OCI-LY1 (cell line): Measurements from ENCODE around the gene ATAD3C.
"Not testable (repeated sequence)": the region's sequence is repeated elsewhere in the genome, so short reads cannot be mapped to it uniquely, and the experiment has no call there.

Experiments used
- H2AFZ ChIP-seq: fragments of 200-600 bp; sonication (generic), shearing (Covaris generic); 2 replicates; pipeline ENCODE4 v1.6.0; 2014; ENCODE audit warnings: antibody characterized with exemption, mild to moderate bottlenecking, low read length
- H3F3A ChIP-seq: fragments of 200-600 bp; sonication (generic), shearing (Covaris generic); 2 replicates; pipeline ENCODE4 v1.6.0; 2014; ENCODE audit warnings: mild to moderate bottlenecking, antibody characterized with exemption, low read length, moderate library complexity; ENCODE audit not compliant: insufficient read depth
- H3K27ac ChIP-seq: fragments of 200-600 bp; sonication (generic); 2 replicates; pipeline ENCODE4 v1.5.1; 2014; ENCODE audit warnings: low read length, mixed run types, mild to moderate bottlenecking, low read depth; ENCODE audit not compliant: poor library complexity, severe bottlenecking
- H3K27me3 ChIP-seq: fragments of 200-600 bp; sonication (generic); 2 replicates; pipeline ENCODE4 v1.6.0; 2014; ENCODE audit warnings: antibody characterized with exemption, mild to moderate bottlenecking, low read length, moderate library complexity; ENCODE audit not compliant: insufficient read depth
- H3K36me3 ChIP-seq: fragments of 200-600 bp; sonication (generic); 2 replicates; pipeline ENCODE4 v1.6.1; 2014; ENCODE audit warnings: mild to moderate bottlenecking, antibody characterized with exemption, low read length, moderate library complexity, mixed read lengths; ENCODE audit not compliant: insufficient read depth
- H3K4me1 ChIP-seq: fragments of 200-600 bp; sonication (generic); 2 replicates; pipeline ENCODE4 v1.5.1; 2014; ENCODE audit warnings: mild to moderate bottlenecking, low read length, moderate library complexity; ENCODE audit not compliant: insufficient read depth, severe bottlenecking
- H3K4me2 ChIP-seq: fragments of 200-600 bp; sonication (generic), shearing (Covaris generic); 2 replicates; pipeline ENCODE4 v1.6.1; 2014; ENCODE audit warnings: low read length
- H3K4me3 ChIP-seq: fragments of 200-600 bp; sonication (generic); 2 replicates; pipeline ENCODE4 v1.5.1; 2014; ENCODE audit warnings: low read length, low read depth, mild to moderate bottlenecking, mixed read lengths; ENCODE audit not compliant: poor library complexity, severe bottlenecking
- H3K79me2 ChIP-seq: fragments of 200-600 bp; shearing (Covaris generic); 2 replicates; pipeline ENCODE4 v1.6.1; 2016; ENCODE audit warnings: mixed run types, low read length, mixed read lengths; ENCODE audit not compliant: insufficient read depth
- H3K9ac ChIP-seq: fragments of 200-600 bp; sonication (generic), shearing (Covaris generic); 2 replicates; pipeline ENCODE4 v1.6.1; 2014; ENCODE audit warnings: mild to moderate bottlenecking, low read length, mixed read lengths
- H3K9me2 ChIP-seq: fragments of 200-600 bp; sonication (generic), shearing (Covaris generic); 2 replicates; pipeline ENCODE4 v1.6.1; 2014; ENCODE audit warnings: low read depth, mild to moderate bottlenecking, low read length, mixed read lengths
- H3K9me3 ChIP-seq: fragments of 200-600 bp; shearing (Covaris generic); 2 replicates; pipeline ENCODE4 v1.6.1; 2014; ENCODE audit warnings: low read length, mixed read lengths
- H4K20me1 ChIP-seq: fragments of 200-600 bp; sonication (generic), shearing (Covaris generic); 2 replicates; pipeline ENCODE4 v1.6.0; 2016; ENCODE audit warnings: mild to moderate bottlenecking, low read length; ENCODE audit not compliant: insufficient read depth
- EZH2 ChIP-seq: fragments of 200-600 bp; sonication (generic), shearing (Covaris generic); IDR thresholded peaks from 2 replicates; pipeline ENCODE4 v1.8.0; 2017; ENCODE audit warnings: borderline replicate concordance, mixed run types, mild to moderate bottlenecking, antibody characterized with exemption, low read length, moderate library complexity, mixed read lengths
- TF ChIP-seq, protein P1 (sequence below): fragments of 200-600 bp; sonication (generic), shearing (Covaris generic); IDR thresholded peaks from 2 replicates; pipeline ENCODE4 v1.5.1; 2017; ENCODE audit warnings: mild to moderate bottlenecking, antibody characterized with exemption, low read length, moderate library complexity, mixed read lengths

The ATAD3C gene

DNA sequence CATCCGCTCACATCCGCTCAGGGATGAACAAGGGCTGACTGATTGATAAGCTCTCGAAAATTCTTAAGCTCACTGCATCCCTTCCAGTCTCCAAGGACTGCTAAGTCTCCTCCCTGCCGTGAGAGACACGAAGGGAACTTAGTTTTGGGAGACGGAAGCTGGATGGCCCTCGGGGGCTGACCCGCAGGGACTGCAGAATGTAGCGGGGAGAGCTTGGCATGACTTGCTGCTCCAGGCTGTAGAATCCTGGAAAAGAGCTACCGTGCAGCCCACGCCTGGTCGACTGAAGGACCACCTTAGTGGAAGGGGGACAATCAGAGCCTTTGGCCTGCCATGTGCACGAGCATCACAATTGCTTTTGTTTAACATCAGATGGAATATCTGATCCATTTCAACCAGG lies 33.7 kb upstream of the ATAD3C start:
- no peaks in the 10 kb centered on the region for H3F3A ChIP-seq
- H3K4me1 ChIP-seq: no peaks in the 10 kb centered on the region
- H3K9me2 ChIP-seq: no peaks in the 10 kb centered on the region
- H3K4me3 ChIP-seq: no peak overlapping the region
- H3K4me2 ChIP-seq: no peak overlapping the region
- no peak overlapping the region for H2AFZ ChIP-seq
- H3K9ac ChIP-seq: no peak overlapping the region
- no peak for TF ChIP-seq EZH2
- TF ChIP-seq, protein P1, sequence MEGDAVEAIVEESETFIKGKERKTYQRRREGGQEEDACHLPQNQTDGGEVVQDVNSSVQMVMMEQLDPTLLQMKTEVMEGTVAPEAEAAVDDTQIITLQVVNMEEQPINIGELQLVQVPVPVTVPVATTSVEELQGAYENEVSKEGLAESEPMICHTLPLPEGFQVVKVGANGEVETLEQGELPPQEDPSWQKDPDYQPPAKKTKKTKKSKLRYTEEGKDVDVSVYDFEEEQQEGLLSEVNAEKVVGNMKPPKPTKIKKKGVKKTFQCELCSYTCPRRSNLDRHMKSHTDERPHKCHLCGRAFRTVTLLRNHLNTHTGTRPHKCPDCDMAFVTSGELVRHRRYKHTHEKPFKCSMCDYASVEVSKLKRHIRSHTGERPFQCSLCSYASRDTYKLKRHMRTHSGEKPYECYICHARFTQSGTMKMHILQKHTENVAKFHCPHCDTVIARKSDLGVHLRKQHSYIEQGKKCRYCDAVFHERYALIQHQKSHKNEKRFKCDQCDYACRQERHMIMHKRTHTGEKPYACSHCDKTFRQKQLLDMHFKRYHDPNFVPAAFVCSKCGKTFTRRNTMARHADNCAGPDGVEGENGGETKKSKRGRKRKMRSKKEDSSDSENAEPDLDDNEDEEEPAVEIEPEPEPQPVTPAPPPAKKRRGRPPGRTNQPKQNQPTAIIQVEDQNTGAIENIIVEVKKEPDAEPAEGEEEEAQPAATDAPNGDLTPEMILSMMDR: no peak
- no peaks in the 10 kb centered on the region for H4K20me1 ChIP-seq
- no peaks in the 10 kb centered on the region for H3K79me2 ChIP-seq
- no peaks in the 10 kb centered on the region; the same call in 1 of the 2 replicates for H3K27me3 ChIP-seq
- no peak overlapping the region for H3K27ac ChIP-seq
- peaks cover 9% of the 10 kb centered on the region; the same call in 1 of the 2 replicates for H3K9me3 ChIP-seq
- no peaks in the 10 kb centered on the region; the same call in 1 of the 2 replicates for H3K36me3 ChIP-seq

DNA sequence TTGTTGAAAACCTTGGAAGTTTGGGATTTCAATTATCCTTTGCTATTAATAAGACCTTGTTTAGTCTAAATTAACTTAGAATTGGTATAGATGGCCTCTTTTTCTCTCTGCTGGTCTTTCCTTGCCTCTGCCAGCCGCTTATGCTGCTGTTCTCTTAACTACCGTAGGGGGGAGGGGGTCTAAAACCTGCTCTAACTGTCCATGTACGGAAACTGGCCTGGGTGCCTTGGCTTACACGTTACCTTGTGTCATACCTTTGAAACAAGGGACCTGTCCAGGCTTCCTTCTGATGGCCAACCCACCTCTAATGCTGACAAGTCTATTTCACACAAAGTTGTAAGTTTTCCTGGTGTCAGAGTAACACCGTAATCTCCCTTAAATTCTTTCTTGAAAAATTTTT lies 32.1 kb upstream of the ATAD3C start:
- not testable (repeated sequence) for H3K27me3 ChIP-seq, H4K20me1 ChIP-seq, H3K9me2 ChIP-seq, H3K4me2 ChIP-seq, H3K36me3 ChIP-seq, H3F3A ChIP-seq, H3K4me1 ChIP-seq, H3K9ac ChIP-seq, H3K79me2 ChIP-seq, H3K4me3 ChIP-seq, H2AFZ ChIP-seq, H3K9me3 ChIP-seq, H3K27ac ChIP-seq

DNA sequence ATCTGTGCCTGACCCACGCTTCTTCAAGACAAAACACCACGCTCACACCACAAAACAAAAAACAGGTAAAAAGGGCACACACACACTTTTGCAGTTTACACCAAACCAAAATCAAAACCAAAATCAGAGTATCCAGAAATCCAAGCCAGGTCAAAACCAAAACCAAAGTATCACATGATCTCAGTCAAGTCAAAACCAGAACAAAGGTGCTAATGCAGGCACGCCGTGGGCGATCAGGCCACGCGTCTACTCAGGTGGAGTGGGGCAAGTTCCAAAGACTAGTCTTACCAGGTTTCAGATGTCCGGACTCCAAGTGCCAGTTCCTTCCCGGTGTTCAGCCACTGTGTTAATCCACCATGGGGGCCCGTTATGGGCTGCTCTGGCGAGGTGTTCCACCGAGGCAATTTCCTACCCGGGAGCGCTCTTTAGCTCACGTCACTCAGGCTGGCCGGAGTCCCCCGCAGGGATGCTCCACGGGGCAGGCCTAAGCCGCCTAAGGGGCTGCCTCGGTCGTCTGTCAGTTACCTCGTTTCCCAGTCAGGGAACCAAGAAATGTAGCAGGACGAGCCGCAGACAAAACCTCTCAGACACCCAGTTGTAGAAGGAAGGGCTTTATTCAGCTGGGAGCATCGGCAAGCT lies 31.5 kb upstream of the ATAD3C start:
- not testable (repeated sequence) for H3K36me3 ChIP-seq, H3F3A ChIP-seq, H4K20me1 ChIP-seq, H3K9me2 ChIP-seq, H3K9ac ChIP-seq, H3K4me1 ChIP-seq, H3K4me3 ChIP-seq, H3K27me3 ChIP-seq, H3K4me2 ChIP-seq, H2AFZ ChIP-seq, H3K27ac ChIP-seq, H3K79me2 ChIP-seq, H3K9me3 ChIP-seq

DNA sequence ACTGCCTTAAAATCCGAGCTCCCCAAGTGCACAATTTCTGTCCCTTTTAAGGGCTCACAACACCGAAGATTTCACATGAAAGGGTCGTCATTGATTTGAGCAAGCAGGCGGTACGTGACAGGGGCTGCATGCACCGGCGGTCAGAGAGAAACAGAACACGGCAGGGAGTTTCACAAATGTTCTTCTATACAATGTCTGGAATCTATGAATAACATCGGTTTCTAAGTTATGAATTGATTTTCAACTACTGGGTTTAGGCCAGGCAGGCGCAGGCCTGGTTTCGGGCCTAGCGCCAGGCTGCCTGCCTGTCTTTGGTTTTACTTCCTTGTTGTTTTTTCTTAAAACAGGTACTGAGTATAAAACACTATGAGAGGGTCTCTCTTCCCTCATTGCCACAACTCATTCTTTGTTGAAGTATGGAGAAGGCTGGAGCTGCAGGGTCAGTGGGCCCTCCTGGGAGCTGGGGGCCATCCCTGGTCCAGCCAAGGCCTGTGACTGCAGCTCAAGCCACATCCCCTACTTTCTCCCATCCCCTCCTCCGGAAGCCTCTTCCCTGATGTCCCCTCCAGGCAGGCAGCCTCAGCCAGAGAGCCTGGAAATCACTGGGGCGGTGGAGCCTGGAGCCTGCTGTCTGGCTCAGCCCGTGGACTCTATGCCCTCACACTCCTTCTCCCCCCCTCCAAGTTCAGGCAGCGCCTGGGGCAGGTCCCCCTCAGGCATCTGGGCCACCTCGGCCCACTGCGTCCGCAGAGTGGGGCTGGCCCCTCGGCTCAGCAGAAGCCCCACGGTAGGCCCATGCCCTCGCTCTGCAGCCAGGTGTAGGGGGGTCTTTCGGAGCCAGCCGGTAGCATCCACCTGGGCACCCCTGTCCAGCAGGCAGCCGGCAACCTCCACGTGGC lies 30.8 kb upstream of the ATAD3C start:
- Histone ChIP-seq H2AFZ (no peak overlapping the region), H3K27me3 (0 out of 2 replicates have a peak, but pooled peaks cover 10% of the 10 kb centered on the region), H3K27ac (no peak overlapping the region), H4K20me1 (no peaks in the 10 kb centered on the region), H3K4me1 (peaks cover 5% of the 10 kb centered on the region), H3K36me3 (no peaks in the 10 kb centered on the region), H3K79me2 (no peaks in the 10 kb centered on the region), H3K4me2 (no peak overlapping the region), H3K9ac (no peak overlapping the region), H3K9me3 (no peaks in the 10 kb centered on the region), H3F3A (no peaks in the 10 kb centered on the region), H3K4me3 (no peak overlapping the region), H3K9me2 (no peaks in the 10 kb centered on the region)
- no peak for TF ChIP-seq EZH2
- TF ChIP-seq, protein P1: no peak
